H7 (cell line): ENCODE results near the gene EXOSC9. TPM values are rescaled to one million over a fixed set of nuclear protein-coding genes. Genes with fewer than 3 reads are reported as not detected.
"Not testable (repeated sequence)": the region's sequence is repeated elsewhere in the genome, so short reads cannot be mapped to it uniquely, and the experiment has no call there.

ENCODE experiments used
- DNase-seq: peaks from one replicate; pipeline ENCODE4 v3.0.0; 2012
- H3K27me3 ChIP-seq: 2 replicates; pipeline ENCODE4 v1.6.0; 2011; ENCODE audit warnings: mild to moderate bottlenecking, low read length; ENCODE audit not compliant: control insufficient read depth, insufficient read depth
- H3K36me3 ChIP-seq: replicated peaks from 2 replicates; pipeline ENCODE4 v1.5.1; 2011; ENCODE audit warnings: low read length; ENCODE audit not compliant: control insufficient read depth, insufficient read depth
- H3K4me3 ChIP-seq: 2 replicates; pipeline ENCODE4 v1.5.1; 2011; ENCODE audit warnings: low read depth, mild to moderate bottlenecking, control low read depth, low read length, moderate library complexity; ENCODE audit not compliant: insufficient read depth
- total RNA-seq: library from RNA; depleted of rRNA; stranded (reverse); fragments of >200 nt; shearing (Covaris generic); gene quantifications from 2 replicates; pipeline ENCODE4 v1.2.3, GENCODE V29; 2014; rRNA removed

Gene EXOSC9, protein sequence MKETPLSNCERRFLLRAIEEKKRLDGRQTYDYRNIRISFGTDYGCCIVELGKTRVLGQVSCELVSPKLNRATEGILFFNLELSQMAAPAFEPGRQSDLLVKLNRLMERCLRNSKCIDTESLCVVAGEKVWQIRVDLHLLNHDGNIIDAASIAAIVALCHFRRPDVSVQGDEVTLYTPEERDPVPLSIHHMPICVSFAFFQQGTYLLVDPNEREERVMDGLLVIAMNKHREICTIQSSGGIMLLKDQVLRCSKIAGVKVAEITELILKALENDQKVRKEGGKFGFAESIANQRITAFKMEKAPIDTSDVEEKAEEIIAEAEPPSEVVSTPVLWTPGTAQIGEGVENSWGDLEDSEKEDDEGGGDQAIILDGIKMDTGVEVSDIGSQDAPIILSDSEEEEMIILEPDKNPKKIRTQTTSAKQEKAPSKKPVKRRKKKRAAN
- total RNA-seq: 56.9 and 60.8 TPM in 2 replicates

DNA sequence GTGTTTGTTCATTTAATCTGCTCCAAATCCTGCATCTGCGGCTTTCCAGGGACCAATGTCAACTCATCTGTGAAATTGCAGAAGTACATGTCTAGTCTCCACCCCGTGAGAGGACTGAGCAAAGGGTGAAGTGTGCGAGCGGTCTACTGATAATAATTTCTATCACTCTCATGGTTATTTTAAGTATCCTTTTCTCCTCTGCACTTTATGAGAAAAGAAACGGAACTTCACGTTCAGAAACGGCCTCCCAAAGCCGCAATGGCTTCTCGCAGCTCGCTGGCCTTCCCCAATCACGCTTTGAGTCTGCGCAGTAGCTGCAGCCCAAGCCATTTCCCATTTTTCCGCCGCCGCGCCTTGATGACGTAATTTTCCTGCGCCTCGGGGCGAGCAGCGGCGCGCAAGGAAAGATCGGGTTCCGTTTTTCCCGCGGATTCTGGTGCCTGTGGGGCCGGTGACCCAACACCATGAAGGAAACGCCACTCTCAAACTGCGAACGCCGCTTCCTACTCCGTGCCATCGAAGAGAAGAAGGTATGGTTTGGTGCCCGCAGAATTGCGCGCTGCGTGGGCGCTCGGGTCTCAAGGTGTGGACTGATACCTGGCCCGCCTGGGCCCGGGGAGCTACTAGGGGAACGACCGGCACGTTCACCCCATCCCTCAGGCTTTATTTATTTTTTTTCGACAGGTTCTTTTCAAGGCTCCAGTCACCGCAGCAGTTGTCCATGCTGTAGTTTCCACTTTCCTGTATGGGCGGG is at the start of gene EXOSC9:
Gene EXOSC9, plus strand, starts transcription at position 363 of the 754 bp plus-strand sequence. Its CDS starts 102 bp downstream, at position 465.
- Histone ChIP-seq H3K36me3 (peaks cover 15% of the 10 kb centered on the region), H3K27me3 (no peaks in the 10 kb centered on the region), H3K4me3 (peak within 1 kb of the TSS; percentile 97)
- DNase-seq: peak; percentile 77

GRCh38 chr4:121752142-121752541 is 49.0 kb upstream of the EXOSC9 start:
- not testable (repeated sequence) for H3K4me3 ChIP-seq, DNase-seq, H3K36me3 ChIP-seq
- peaks cover 25% of the 10 kb centered on the region for H3K27me3 ChIP-seq

DNA sequence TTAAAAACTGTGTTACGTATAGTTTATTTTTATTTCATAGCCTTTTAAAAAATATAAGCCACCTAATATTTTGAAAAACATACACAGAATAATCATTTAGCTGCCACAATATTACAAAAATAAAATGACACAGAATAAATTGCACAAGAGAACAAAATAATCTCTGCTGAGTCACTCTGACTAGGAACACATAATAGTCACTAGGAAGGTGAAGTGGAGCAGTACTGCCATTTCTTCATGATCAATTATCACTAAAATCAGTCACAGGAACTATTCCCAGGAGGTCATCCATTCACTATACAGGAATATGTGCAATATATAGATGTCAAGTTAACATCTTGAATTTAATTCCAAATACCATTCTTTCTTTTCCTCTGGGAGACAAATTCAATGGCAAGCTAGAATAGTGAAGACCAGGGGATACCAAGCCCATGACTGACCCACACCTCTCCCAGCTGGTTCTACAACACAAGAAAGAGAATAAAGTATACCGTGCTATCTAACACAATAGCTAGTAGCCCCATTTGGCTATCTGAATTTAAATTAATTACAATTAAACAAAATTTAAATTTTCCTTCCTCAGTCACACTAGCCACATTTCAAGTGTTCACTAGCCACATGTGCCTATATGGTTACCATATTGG is 42.1 kb upstream of the EXOSC9 start:
- Histone ChIP-seq H3K36me3 (no peaks in the 10 kb centered on the region), H3K4me3 (no peak overlapping the region), H3K27me3 (peaks cover 19% of the 10 kb centered on the region)
- no peak for DNase-seq

DNA sequence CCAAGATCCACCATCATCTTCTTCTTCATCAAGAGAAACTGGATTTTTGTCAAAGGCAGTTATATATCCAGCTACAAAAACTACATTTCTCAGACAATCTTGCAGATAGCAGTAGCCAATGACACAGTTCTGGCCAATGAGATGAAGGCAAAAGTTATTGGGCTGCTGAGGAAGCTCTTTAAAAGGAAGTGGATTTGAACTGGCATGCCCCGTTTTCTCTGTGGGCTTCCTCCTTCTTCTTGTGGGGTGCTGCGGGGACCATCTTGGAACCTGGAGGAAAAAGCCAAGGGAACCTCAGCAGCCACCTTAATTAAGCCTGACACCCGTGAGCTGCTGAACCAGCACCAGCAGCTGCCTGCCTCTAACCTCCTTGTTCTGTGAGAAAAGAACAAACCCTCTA is 40.9 kb upstream of the EXOSC9 start:
- Histone ChIP-seq H3K27me3 (peaks cover 30% of the 10 kb centered on the region), H3K36me3 (no peaks in the 10 kb centered on the region), H3K4me3 (no peak overlapping the region)
- no peak for DNase-seq

DNA sequence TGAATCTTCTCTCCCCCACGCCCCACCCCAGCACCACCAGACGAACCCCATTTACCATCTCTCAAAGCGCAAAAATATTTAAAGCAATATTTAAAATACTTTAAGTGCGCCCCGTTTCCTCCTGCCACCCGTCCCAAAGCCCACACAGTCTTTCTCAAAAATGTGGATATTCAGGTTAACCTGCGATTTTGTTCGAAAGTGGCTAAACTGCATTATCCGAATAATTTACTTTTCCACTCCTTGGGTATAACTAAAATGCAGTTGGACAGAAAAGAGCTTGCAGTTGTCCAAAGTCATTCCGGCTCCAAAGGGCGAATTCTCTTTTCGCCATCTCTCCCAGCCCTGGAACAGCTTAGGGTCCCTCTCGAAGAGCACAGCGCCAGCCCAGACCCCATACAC is 36.8 kb upstream of the EXOSC9 start:
- peak overlapping the region; percentile 62 for H3K4me3 ChIP-seq
- peaks cover 62% of the 10 kb centered on the region for H3K27me3 ChIP-seq
- H3K36me3 ChIP-seq: no peaks in the 10 kb centered on the region
- DNase-seq: no peak

GRCh38 chr4:121764702-121765367 is 36.3 kb upstream of the EXOSC9 start, which contains the start of gene SMIM43:
TSS of gene SMIM43 (minus strand) at chr4:121765164. CDS start at chr4:121765105, 59 bp downstream.
- peak within 1 kb of the TSS; percentile 62 for H3K4me3 ChIP-seq
- H3K27me3 ChIP-seq: peaks cover 63% of the 10 kb centered on the region
- peak; percentile 77 for DNase-seq
- H3K36me3 ChIP-seq: no peaks in the 10 kb centered on the region

- Histone ChIP-seq H3K27me3 (peaks cover 63% of the 10 kb centered on the region), H3K4me3 (peak overlapping the region; percentile 62), H3K36me3 (no peaks in the 10 kb centered on the region)
- no peak for DNase-seq
Measured at GRCh38 chr4:121765368-121765705, 35.8 kb upstream of the EXOSC9 start.

- Histone ChIP-seq H3K4me3 (no peak overlapping the region), H3K27me3 (peaks cover 63% of the 10 kb centered on the region), H3K36me3 (no peaks in the 10 kb centered on the region)
- DNase-seq: peak; percentile 32
Measured at GRCh38 chr4:121765971-121766538, 35.1 kb upstream of the EXOSC9 start.

DNA sequence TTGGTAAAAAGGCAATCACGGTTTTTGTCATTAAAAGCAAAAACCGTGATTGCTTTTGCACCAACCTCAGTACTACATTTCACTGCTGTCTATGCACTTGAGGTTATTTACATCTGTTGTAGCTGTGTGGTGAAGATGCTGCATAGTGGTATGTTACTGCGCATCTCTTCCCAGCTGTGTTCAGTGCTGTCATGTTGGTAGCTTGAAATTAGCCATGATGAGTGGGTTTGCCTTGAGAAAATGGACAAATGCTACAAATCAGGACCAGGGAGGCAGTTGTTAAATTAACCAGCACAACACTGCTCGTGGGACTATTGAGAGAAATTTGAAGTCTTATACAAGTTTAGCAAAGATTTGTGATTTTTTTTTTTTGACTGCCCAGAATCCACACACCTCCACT is 34.0 kb upstream of the EXOSC9 start:
- Histone ChIP-seq H3K4me3 (no peak overlapping the region), H3K27me3 (peaks cover 59% of the 10 kb centered on the region), H3K36me3 (no peaks in the 10 kb centered on the region)
- DNase-seq: no peak

GRCh38 chr4:121769341-121769740 is 31.8 kb upstream of the EXOSC9 start:
- DNase-seq: no peak
- Histone ChIP-seq H3K36me3 (no peaks in the 10 kb centered on the region), H3K27me3 (peaks cover 41% of the 10 kb centered on the region), H3K4me3 (no peak overlapping the region)

DNA sequence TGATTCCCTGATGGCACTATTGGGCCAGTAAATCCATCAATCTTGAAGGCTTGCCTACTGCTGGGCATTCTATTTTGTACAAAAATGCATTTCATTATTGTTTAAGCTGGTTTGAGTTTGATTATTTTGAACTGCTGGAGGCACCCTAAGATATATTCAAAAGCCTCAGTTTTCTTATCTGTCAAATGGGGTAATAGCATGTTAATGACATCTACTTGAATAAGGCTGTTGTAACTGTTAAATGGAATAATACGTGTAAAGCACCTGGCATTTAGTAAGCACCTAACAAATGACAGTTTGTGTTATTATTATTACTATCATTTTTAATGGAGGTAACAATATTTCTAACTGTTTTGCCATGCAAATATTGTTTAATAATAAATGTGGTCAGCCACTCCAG is 29.3 kb upstream of the EXOSC9 start:
- DNase-seq: no peak
- no peaks in the 10 kb centered on the region for H3K36me3 ChIP-seq
- no peak overlapping the region for H3K4me3 ChIP-seq
- H3K27me3 ChIP-seq: peaks cover 17% of the 10 kb centered on the region

- no peaks in the 10 kb centered on the region for H3K36me3 ChIP-seq
- H3K4me3 ChIP-seq: no peak overlapping the region
- no peak for DNase-seq
- peaks cover 3% of the 10 kb centered on the region; the same call in 1 of the 2 replicates for H3K27me3 ChIP-seq
Measured at GRCh38 chr4:121773883-121774282, 27.2 kb upstream of the EXOSC9 start.

DNA sequence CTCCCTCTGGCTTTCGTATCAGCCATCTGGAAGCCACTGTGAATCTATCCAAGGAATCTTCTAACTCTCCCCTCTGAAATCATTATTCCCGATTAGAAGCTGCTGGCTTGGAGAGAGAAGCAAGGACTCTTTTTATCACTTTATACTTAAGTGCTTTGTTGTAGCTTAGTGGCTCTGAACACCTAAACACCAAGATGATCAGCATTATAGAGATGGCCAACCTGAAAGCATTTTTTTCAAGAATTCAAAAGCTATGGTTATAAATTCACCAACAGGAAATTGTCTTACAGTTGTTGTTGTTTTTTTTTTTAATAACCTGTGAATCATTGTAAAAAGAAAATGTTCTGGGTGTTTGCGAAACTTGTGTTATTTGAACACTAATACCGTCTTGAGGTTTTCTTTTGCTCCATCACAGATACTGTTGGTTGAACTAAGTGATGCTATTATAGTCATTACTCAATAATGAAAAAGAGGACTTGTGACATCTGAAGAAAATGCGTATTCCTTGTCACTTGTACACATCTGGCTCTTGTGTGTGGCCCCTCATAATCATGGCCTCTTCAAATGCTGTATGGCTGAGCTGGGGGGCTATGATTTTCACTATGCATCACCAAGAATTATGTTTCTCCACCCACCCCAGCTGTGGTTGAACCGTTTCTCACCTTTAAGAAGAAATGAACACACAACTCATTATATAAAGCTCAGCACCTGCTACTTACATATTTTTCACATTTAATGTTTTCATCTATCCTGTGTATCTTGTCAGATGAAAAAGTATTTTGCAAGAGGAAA is 24.3 kb upstream of the EXOSC9 start:
- H3K4me3 ChIP-seq: no peak overlapping the region
- no peaks in the 10 kb centered on the region for H3K36me3 ChIP-seq
- DNase-seq: no peak
- H3K27me3 ChIP-seq: no peaks in the 10 kb centered on the region
